GM12892 (cell line): ENCODE measurements around the gene MOV10L1.

Experiments
- POLR2A ChIP-seq: IDR thresholded peaks from 2 replicates; pipeline ENCODE4 v1.6.1; 2011; ENCODE audit warnings: low read depth, low read length, control low read depth
- POLR2AphosphoS5 ChIP-seq: IDR thresholded peaks from 2 replicates; pipeline ENCODE4 v1.6.1; 2011; ENCODE audit warnings: low read depth, low read length, control low read depth
- TAF1 ChIP-seq: IDR thresholded peaks from 2 replicates; pipeline ENCODE4 v1.6.1; 2011; ENCODE audit warnings: low read depth, mild to moderate bottlenecking, control low read depth, low read length, borderline replicate concordance

GRCh38 chr22:50121202-50121740 lies 31.5 kb downstream of the MOV10L1 start:
- TF ChIP-seq POLR2A (no peak), POLR2AphosphoS5 (no peak), TAF1 (no peak)
